Liver (tissue), 3 donors: ENCODE data around the gene EFCAB10.

Experiments used
- EGR1 ChIP-seq, 2 donors: IDR thresholded peaks; 2 replicates each; pipeline ENCODE4 v1.6.1; 2016 to 2018; ENCODE audit warnings: antibody characterized with exemption in 2 of 2, low read depth in 2 of 2
- FOXA1 ChIP-seq: IDR thresholded peaks from 2 replicates; pipeline ENCODE4 v1.6.1; 2016; ENCODE audit warnings: antibody characterized with exemption
- GABPA ChIP-seq, 2 donors: IDR thresholded peaks in 1 of 2; conservative IDR thresholded peaks in 1 of 2; 2 replicates each; pipeline ENCODE4 v1.6.1; 2016; ENCODE audit warnings: antibody characterized with exemption in 2 of 2, mild to moderate bottlenecking in 1 of 2, moderate library complexity in 1 of 2
- JUND ChIP-seq, 2 donors: IDR thresholded peaks; 2 replicates each; pipeline ENCODE4 v1.6.1; 2016; ENCODE audit warnings: antibody characterized with exemption in 2 of 2
- MAX ChIP-seq: IDR thresholded peaks from 2 replicates; pipeline ENCODE4 v1.6.1; 2016; ENCODE audit warnings: antibody characterized with exemption
- RAD21 ChIP-seq, 2 donors: IDR thresholded peaks; 2 replicates each; pipeline ENCODE4 v1.6.1; 2016; ENCODE audit warnings: antibody characterized with exemption in 2 of 2, mild to moderate bottlenecking in 2 of 2
- REST ChIP-seq: IDR thresholded peaks from 2 replicates; pipeline ENCODE4 v1.6.1; 2016; ENCODE audit warnings: antibody characterized with exemption, mild to moderate bottlenecking
- RXRA ChIP-seq, 2 donors: IDR thresholded peaks; 2 replicates each; pipeline ENCODE4 v1.6.1; 2017 to 2018; ENCODE audit warnings: antibody characterized with exemption in 2 of 2, mild to moderate bottlenecking in 1 of 2
- TAF1 ChIP-seq: conservative IDR thresholded peaks from 2 replicates; pipeline ENCODE4 v1.6.1; 2016; ENCODE audit warnings: antibody characterized with exemption, mild to moderate bottlenecking
- YY1 ChIP-seq: IDR thresholded peaks from 2 replicates; pipeline ENCODE4 v1.6.1; 2016; ENCODE audit warnings: antibody characterized with exemption, mild to moderate bottlenecking
- ZBTB33 ChIP-seq: IDR thresholded peaks from 2 replicates; pipeline ENCODE4 v1.6.1; 2016; ENCODE audit warnings: antibody characterized with exemption
- TF ChIP-seq, protein P1 (sequence below): fragments of 150-350 bp; IDR thresholded peaks from 2 replicates; pipeline ENCODE4 v1.5.1; 2017; ENCODE audit warnings: improper control_type of control experiment, low read depth, low read length; ENCODE audit not compliant: missing input control
- donor health status: healthy.
- donor health status: healthy.

DNA sequence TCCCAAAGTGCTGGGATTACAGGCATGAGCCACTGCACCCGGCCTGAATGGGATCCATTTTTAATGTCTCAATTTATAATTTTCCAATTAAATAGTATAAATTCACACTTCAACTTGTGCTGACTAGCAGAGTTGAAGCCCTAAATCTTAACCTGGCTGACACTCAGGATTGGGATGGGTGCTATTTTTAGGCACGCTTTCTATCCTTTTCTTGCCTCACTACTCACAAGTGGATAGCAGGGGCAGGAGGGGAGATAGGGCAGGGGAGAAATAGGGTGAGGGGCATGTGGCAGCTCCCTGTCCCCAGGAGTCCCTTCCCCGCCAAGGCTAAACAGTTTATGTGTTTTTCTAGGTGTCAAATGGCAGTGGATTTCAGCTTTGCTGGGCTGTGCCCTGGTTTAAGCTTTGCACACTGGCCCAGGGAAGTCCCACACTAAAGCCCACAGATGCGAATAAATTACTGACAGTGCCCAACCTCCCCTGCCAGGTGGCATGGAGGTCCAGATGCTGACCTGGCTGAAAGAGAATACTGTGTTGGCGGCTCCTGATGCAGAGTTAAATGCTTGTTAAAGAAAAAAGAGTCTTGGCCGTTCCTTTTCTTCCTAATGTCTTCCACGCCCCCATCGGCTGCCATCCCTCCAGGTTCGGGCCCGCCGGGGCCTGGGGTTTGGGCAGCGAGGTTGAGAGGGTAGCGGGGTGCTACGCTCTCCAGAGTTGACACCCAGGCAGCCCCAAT is 36.2 kb upstream of the EFCAB10 start:
- TF ChIP-seq, protein P1, sequence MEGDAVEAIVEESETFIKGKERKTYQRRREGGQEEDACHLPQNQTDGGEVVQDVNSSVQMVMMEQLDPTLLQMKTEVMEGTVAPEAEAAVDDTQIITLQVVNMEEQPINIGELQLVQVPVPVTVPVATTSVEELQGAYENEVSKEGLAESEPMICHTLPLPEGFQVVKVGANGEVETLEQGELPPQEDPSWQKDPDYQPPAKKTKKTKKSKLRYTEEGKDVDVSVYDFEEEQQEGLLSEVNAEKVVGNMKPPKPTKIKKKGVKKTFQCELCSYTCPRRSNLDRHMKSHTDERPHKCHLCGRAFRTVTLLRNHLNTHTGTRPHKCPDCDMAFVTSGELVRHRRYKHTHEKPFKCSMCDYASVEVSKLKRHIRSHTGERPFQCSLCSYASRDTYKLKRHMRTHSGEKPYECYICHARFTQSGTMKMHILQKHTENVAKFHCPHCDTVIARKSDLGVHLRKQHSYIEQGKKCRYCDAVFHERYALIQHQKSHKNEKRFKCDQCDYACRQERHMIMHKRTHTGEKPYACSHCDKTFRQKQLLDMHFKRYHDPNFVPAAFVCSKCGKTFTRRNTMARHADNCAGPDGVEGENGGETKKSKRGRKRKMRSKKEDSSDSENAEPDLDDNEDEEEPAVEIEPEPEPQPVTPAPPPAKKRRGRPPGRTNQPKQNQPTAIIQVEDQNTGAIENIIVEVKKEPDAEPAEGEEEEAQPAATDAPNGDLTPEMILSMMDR: no peak
- no peak for TF ChIP-seq ZBTB33
- no peak for TF ChIP-seq YY1
- no peak for TF ChIP-seq TAF1
- TF ChIP-seq EGR1 (IDR thresholded peaks at IDR 0.05; ENCODE audit: low read depth in 2 of 2): no peak
- TF ChIP-seq RAD21 (IDR thresholded peaks at IDR 0.05): no peak
- no peak for TF ChIP-seq GABPA (IDR thresholded peaks at IDR 0.05 in 1 of 2, conservative IDR thresholded peaks at IDR 0.05 in 1 of 2)
- no peak for TF ChIP-seq REST
- TF ChIP-seq FOXA1: no peak
- TF ChIP-seq JUND (IDR thresholded peaks at IDR 0.05): no peak
- no peak for TF ChIP-seq RXRA (IDR thresholded peaks at IDR 0.05)
- no peak for TF ChIP-seq MAX
